NCI-H226 (cell line): ENCODE data around the gene JPT1.
"Not testable (repeated sequence)": the region's sequence is repeated elsewhere in the genome, so short reads cannot be mapped to it uniquely, and the experiment has no call there.

ENCODE experiments used
- DNase-seq: peaks from one replicate; pipeline ENCODE4 v3.0.0-alpha.2; 2015

The JPT1 gene

GRCh38 chr17:75155191-75155601 is 884 bp upstream of the JPT1 start:
- DNase-seq, result no peak

- no peak for DNase-seq
These were observed 525 bp downstream of the JPT1 start for GRCh38 chr17:75153780-75154194.

GRCh38 chr17:75152922-75153779 is 1.2 kb downstream of the JPT1 start:
- peak; percentile 29 for DNase-seq

- DNase-seq, result no peak
These were observed 1.8 kb downstream of the JPT1 start for GRCh38 chr17:75152523-75152921.

GRCh38 chr17:75151930-75152329 is 2.4 kb downstream of the JPT1 start:
- no peak for DNase-seq

- DNase-seq, result no peak
These were observed 6.3 kb downstream of the JPT1 start for GRCh38 chr17:75147878-75148546.

GRCh38 chr17:75146592-75146991 is 7.7 kb downstream of the JPT1 start:
- DNase-seq, result no peak

GRCh38 chr17:75144816-75145512 is 9.3 kb downstream of the JPT1 start:
- DNase-seq, result no peak

- no peak for DNase-seq
These were observed 11.9 kb downstream of the JPT1 start for GRCh38 chr17:75142236-75142971.

GRCh38 chr17:75138519-75138918 is 15.8 kb downstream of the JPT1 start:
- DNase-seq, result no peak

- DNase-seq, result not testable (repeated sequence)
These were observed 16.6 kb downstream of the JPT1 start for GRCh38 chr17:75137762-75138161.

- DNase-seq, result no peak
These were observed 18.4 kb downstream of the JPT1 start for GRCh38 chr17:75135946-75136345.

GRCh38 chr17:75135452-75135851 is 18.9 kb downstream of the JPT1 start:
- no peak for DNase-seq

- not testable (repeated sequence) for DNase-seq
These were observed 20.5 kb downstream of the JPT1 start for GRCh38 chr17:75133607-75134347.

- DNase-seq, result no peak
These were observed 21.3 kb downstream of the JPT1 start for GRCh38 chr17:75133001-75133400.

GRCh38 chr17:75132018-75133000 is 22.0 kb downstream of the JPT1 start:
- DNase-seq, result not testable (repeated sequence)

GRCh38 chr17:75131278-75132017 is 22.9 kb downstream of the JPT1 start, which contains the start of gene NT5C:
TSS of gene NT5C (minus strand) at chr17:75131742. CDS start at chr17:75131707, 35 bp downstream.
- DNase-seq, result peak; percentile 84

GRCh38 chr17:75130632-75131277 is 23.6 kb downstream of the JPT1 start:
- DNase-seq, result peak; percentile 67

- no peak for DNase-seq
These were observed 24.2 kb downstream of the JPT1 start for GRCh38 chr17:75130059-75130631.
